Upper lobe of right lung (tissue), 1 donor: Measurements from ENCODE around the gene CBY3. TPM values are rescaled to one million over a fixed set of nuclear protein-coding genes. Genes with fewer than 3 reads are reported as not detected.

Experiments
- ATAC-seq: fragments of 200-7000 bp; cut with Tn5 transposase; one replicate; pipeline ENCODE4 v1.9.1; 2020; ENCODE audit warnings: mild to moderate bottlenecking, moderate library complexity
- DNase-seq: peaks from one replicate; pipeline ENCODE4 v3.0.0-alpha.2; 2020
- H3K27ac ChIP-seq: fragments of 200-600 bp; one replicate; pipeline ENCODE4 v1.8.0; 2022
- H3K27me3 ChIP-seq: fragments of 200-600 bp; one replicate; pipeline ENCODE4 v1.8.0; 2022; ENCODE audit warnings: mild to moderate bottlenecking
- H3K36me3 ChIP-seq: fragments of 200-600 bp; one replicate; pipeline ENCODE4 v1.8.0; 2022
- H3K4me1 ChIP-seq: fragments of 200-600 bp; one replicate; pipeline ENCODE4 v1.8.0; 2022
- H3K4me3 ChIP-seq: fragments of 200-600 bp; one replicate; pipeline ENCODE4 v1.8.0; 2022; ENCODE audit warnings: mild to moderate bottlenecking
- H3K9me3 ChIP-seq: fragments of 200-600 bp; one replicate; pipeline ENCODE4 v1.8.0; 2022
- CTCF ChIP-seq: fragments of 200-600 bp; IDR thresholded peaks from one replicate; pipeline ENCODE4 v1.8.0; 2022; ENCODE audit warnings: antibody characterized with exemption
- intact Hi-C: fragments of 100-400 bp; cut with DNase I; formaldehyde crosslinking; loops from one replicate; pipeline ENCODE4 v1.11.0; 2022
- long read RNA-seq: library from polyadenylated mRNA; unstranded; transcript quantifications from one replicate; pipeline ENCODE4 v2.0.0, GENCODE V29; 2021
- total RNA-seq: library from RNA; stranded (reverse); fragmentation: NEBNext Ultra II Directional; extraction: Animal tissue kit (Norgen Biotek cat#: 25700); gene quantifications from one replicate; pipeline ENCODE4 v1.2.1, GENCODE V29; 2021
- donor health status: DM: no; HTN: yes; CAD: no; lungs with severe emphysema.

The CBY3 gene
- not detected for total RNA-seq
- long read RNA-seq, partial matches to known transcripts = 0 of 2 reads
- long read RNA-seq, other reads (novel, unspliced or antisense) = 2 of 2 reads

- no peak for ATAC-seq
- no peaks in the 10 kb centered on the region for H3K27me3 ChIP-seq
- H3K9me3 ChIP-seq = no peaks in the 10 kb centered on the region
- H3K4me3 ChIP-seq = no peak within 1 kb of the TSS
- intact Hi-C loops = no loop called here
- TF ChIP-seq CTCF = no peak
- DNase-seq = no peak
- peaks cover 13% of the 10 kb centered on the region for H3K4me1 ChIP-seq
- H3K36me3 ChIP-seq = no peaks in the 10 kb centered on the region
- H3K27ac ChIP-seq = no peak within 1 kb of the TSS
Observed at GRCh38 chr5:179680780-179681401, at the start of gene CBY3. Gene CBY3, minus strand, starts transcription at chr5:179681034. Its CDS starts 116 bp downstream, at chr5:179680918.

GRCh38 chr5:179730356-179730755, 49.5 kb upstream of the CBY3 start:
- Histone ChIP-seq H3K9me3 (no peaks in the 10 kb centered on the region), H3K36me3 (peaks cover 55% of the 10 kb centered on the region), H3K4me3 (no peak overlapping the region), H3K27me3 (no peaks in the 10 kb centered on the region), H3K4me1 (peaks cover 26% of the 10 kb centered on the region), H3K27ac (no peak overlapping the region)
- intact Hi-C loops = no loop called here
- no peak for TF ChIP-seq CTCF
- DNase-seq = no peak
- ATAC-seq = no peak

- peaks cover 62% of the 10 kb centered on the region for H3K36me3 ChIP-seq
- no peaks in the 10 kb centered on the region for H3K27me3 ChIP-seq
- intact Hi-C loops = no loop called here
- no peaks in the 10 kb centered on the region for H3K9me3 ChIP-seq
- ATAC-seq = no peak
- peaks cover 19% of the 10 kb centered on the region for H3K4me1 ChIP-seq
- no peak overlapping the region for H3K4me3 ChIP-seq
- no peak for TF ChIP-seq CTCF
- no peak overlapping the region for H3K27ac ChIP-seq
- DNase-seq = no peak
Observed at GRCh38 chr5:179729727-179730126, 48.9 kb upstream of the CBY3 start.

GRCh38 chr5:179729303-179729702, 48.5 kb upstream of the CBY3 start:
- H3K36me3 ChIP-seq = peaks cover 66% of the 10 kb centered on the region
- TF ChIP-seq CTCF = no peak
- intact Hi-C loops = no loop called here

GRCh38 chr5:179727106-179727505, 46.3 kb upstream of the CBY3 start:
- Histone ChIP-seq H3K4me3 (no peak overlapping the region), H3K27ac (peak overlapping the region; percentile 3), H3K4me1 (peaks cover 10% of the 10 kb centered on the region), H3K9me3 (no peaks in the 10 kb centered on the region), H3K36me3 (peaks cover 88% of the 10 kb centered on the region), H3K27me3 (no peaks in the 10 kb centered on the region)
- no peak for TF ChIP-seq CTCF
- no peak for ATAC-seq
- no peak for DNase-seq
- intact Hi-C loops = no loop called here

More at GRCh38 chr5:179729303-179729702, 48.5 kb upstream of the CBY3 start:
- Histone ChIP-seq H3K9me3 (no peaks in the 10 kb centered on the region), H3K4me1 (peaks cover 15% of the 10 kb centered on the region), H3K4me3 (no peak overlapping the region), H3K27ac (no peak overlapping the region), H3K27me3 (no peaks in the 10 kb centered on the region)
- no peak for DNase-seq
- no peak for ATAC-seq
